ENCODE measurements around the gene CCDC116.
"Not testable (repeated sequence)": the region's sequence is repeated elsewhere in the genome, so short reads cannot be mapped to it uniquely, and the experiment has no call there.

Gene CCDC116

GRCh38 chr22:21632931-21633330 is 371 bp downstream of the CCDC116 start:
- DNase-seq: no peak

- DNase-seq: no peak
Measured at GRCh38 chr22:21633481-21633880, 921 bp downstream of the CCDC116 start.

GRCh38 chr22:21634081-21634480 is 1.5 kb downstream of the CCDC116 start:
- DNase-seq: no peak

- DNase-seq: no peak
Measured at GRCh38 chr22:21634844-21635243, 2.3 kb downstream of the CCDC116 start.

- DNase-seq: no peak
Measured at GRCh38 chr22:21635771-21636510, 3.4 kb downstream of the CCDC116 start.

- no peak for DNase-seq
Measured at GRCh38 chr22:21636629-21637218, 4.2 kb downstream of the CCDC116 start.

GRCh38 chr22:21637450-21637849 is 4.9 kb downstream of the CCDC116 start:
- DNase-seq: not testable (repeated sequence)

- no peak for DNase-seq
Measured at GRCh38 chr22:21639359-21639758, 6.8 kb downstream of the CCDC116 start.

GRCh38 chr22:21640810-21641209 is 8.2 kb downstream of the CCDC116 start:
- DNase-seq: no peak

GRCh38 chr22:21641417-21641788 is 8.8 kb downstream of the CCDC116 start:
- DNase-seq: no peak

- DNase-seq: peak; percentile 99
Measured at GRCh38 chr22:21641789-21642583, 9.4 kb downstream of the CCDC116 start, which contains the start of gene SDF2L1. TSS of gene SDF2L1 (plus strand) at chr22:21642302. CDS start at chr22:21642337, 35 bp downstream.

- peak; percentile 65 for DNase-seq
Measured at GRCh38 chr22:21642584-21643448, 10.3 kb downstream of the CCDC116 start.

GRCh38 chr22:21643533-21644357 is 11.2 kb downstream of the CCDC116 start:
- no peak for DNase-seq

GRCh38 chr22:21645513-21645912 is 13.0 kb downstream of the CCDC116 start:
- not testable (repeated sequence) for DNase-seq

- peak; percentile 69 for DNase-seq
Measured at GRCh38 chr22:21646608-21647590, 14.3 kb downstream of the CCDC116 start.

- DNase-seq: no peak
Measured at GRCh38 chr22:21650280-21650679, 17.7 kb downstream of the CCDC116 start.

GRCh38 chr22:21650823-21651520 is 18.4 kb downstream of the CCDC116 start:
- peak; percentile 23 for DNase-seq

- DNase-seq: no peak
Measured at GRCh38 chr22:21651521-21652009, 19.0 kb downstream of the CCDC116 start.

GRCh38 chr22:21652010-21652546 is 19.5 kb downstream of the CCDC116 start:
- DNase-seq: peak; percentile 93

Measured in NCI-H1092 (cell line).